HG02852 (cell line): ENCODE measurements around the gene FTCD.

Experiments used
- ATAC-seq: cut with Tn5 transposase; IDR thresholded peaks from one replicate; pipeline ENCODE4 v1.9.1; 2021; ENCODE audit warnings: mild to moderate bottlenecking, moderate library complexity; ENCODE audit not compliant: unreplicated experiment

The FTCD gene

DNA sequence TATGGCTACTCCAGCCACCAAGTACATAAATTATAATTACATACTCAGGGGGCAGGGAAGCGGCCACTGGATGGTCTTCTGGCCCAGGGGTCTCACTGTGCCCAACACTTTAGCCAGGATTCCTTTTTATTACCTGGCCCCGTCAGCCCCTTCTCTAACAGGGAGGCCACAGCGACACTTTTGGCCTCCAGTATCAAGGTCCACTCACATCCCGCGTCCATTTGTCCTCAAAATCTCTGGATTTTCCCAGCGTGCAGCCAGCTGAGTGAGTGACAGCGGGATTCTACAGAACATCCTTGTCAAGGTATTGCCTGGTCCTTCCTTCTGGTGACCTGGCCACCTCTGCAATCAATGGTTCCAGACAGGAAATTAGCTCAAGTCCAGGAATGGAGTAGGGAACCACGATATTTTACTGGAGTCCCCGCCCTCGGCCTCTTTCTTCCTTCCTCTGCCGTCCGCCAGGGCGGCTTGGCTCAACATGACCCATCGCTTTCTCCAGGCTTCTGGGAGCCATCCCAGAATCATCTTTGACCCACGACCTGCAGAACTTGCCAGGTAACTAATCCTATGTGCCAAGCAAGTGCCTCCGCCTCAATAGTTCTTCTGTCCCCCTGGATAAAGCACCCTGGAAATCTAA is 60.2 kb downstream of the FTCD start:
- no peak for ATAC-seq

DNA sequence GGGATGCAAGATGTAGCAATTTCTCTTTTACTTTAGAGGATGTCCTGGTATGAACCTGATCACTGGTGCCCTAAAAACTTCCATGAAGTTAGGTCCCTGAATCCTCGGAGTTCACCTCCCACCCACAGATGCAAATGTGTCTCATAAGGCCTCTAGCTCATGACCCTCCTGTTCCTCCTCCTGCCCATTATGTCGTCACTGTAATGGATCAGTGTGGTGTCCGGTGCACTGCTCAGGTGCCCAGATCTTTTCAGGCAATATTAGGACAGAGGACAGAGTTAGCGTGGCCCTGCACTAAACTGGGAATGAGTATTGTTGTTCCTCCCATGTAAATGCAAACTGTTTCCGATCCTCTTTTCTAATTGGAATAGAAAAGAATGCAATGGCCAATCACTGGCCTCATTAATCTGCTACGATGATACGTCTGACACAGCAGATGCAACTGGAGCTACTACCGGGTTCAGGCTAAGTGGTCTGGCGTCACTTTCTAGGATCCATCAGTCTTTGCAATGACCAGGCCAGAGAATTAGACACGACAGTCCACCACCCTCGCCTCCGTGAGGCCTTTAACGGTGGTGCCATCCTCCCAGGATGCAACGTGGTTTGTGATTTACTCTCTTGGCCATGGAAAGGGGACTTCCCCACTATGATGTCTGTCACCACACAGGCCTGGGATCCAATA is 60.8 kb downstream of the FTCD start:
- ATAC-seq: no peak

- ATAC-seq: no peak
These were observed 61.5 kb downstream of the FTCD start for GRCh38 chr21:46093668-46094400.

DNA sequence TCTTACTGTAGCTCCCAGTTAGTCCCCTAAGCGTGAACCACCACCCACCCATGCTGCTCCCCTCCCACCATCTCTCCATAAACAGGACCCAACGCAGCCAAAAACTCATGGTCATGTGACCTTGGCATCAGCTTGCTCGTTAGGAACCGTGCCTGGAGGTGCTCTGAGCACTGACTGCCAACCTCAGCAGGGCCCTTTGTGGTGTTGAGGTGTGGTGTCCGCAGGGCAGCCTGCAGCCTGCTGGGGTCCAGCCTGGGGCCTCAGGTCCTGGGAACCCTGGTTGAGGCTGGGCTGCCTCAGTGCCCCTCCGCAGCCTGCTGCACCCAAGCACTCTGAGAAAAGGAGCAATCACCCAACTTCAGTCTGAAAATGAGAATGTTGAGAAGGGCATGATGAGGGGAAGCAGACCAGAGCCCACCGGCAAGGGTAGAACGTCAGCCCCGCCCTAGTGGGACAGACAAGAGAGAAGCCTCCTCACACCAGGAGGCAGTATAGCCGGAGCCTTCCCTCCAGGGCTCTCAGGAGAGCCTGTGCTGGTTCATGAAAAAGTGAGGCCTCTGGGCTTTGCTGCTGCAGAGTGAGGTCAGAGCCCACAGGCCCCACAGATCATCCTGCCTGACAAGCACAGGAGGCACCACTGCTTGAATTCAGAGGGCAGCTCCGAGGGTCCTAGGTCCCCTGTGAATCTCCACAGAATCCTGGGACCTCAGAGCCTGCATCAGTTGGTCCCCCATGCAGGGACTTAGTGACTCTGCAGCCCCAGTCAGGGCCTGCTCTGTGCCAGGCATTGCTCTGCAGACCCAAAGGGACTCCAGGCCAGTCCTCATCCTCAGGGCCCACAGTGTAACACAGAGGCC is 62.3 kb downstream of the FTCD start:
- no peak for ATAC-seq

DNA sequence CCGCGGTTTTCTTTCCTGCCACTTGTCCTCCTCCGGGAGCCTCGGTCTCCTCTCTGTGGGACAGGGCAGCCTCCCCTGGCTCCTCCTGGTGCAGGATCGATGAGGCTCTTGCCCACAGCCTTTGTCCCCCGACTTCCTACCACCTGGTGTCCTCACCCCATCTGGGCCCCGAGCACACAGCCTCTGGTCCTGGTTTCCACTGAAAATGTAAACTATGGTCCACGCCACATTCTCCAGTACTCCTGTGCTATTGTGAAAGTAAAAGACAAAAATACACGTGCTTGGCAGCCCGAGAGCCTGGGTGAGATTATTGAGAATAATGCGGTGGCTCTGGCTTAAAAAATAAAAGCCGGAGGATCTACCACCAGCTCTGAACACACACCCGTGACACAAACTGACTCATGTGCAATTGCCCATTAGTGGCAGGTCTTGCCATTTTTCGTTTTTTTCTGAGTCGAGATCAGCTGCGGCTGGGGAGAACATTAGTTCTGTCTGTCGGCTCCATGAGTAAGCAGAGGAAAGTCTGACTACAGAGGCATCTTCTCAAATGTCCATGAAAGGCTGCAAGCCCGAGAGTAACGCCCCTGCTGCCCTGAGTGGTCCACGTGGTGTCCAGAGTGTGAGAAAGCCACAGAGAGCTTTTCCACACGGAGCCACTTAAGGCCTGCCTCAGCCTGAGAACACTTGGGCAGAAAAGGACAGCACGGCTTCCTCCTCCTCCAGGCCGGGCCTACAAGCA is 63.2 kb downstream of the FTCD start:
- ATAC-seq: no peak

GRCh38 chr21:46091631-46092025 is 63.8 kb downstream of the FTCD start:
- ATAC-seq: no peak

GRCh38 chr21:46091118-46091517 is 64.3 kb downstream of the FTCD start:
- no peak for ATAC-seq

DNA sequence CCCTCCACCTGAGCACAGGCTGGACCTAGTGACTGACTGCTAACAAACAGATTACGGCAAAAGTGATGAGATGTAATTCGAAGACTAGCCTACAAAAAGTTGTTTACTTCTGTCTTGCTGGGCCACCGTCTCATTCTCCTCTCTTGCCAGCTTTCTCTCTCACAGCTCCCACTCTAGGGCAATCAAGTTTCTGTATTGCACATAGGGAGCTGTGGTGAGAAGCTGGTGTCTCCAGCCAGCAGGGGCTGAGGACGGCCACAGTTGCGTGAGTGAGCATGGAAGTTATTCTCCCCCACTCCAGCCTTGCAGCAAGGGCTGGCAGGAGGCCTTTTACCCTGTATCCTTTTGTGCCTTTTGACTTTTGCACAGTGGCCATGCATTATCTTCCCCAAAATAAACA is 66.1 kb downstream of the FTCD start:
- ATAC-seq: no peak

DNA sequence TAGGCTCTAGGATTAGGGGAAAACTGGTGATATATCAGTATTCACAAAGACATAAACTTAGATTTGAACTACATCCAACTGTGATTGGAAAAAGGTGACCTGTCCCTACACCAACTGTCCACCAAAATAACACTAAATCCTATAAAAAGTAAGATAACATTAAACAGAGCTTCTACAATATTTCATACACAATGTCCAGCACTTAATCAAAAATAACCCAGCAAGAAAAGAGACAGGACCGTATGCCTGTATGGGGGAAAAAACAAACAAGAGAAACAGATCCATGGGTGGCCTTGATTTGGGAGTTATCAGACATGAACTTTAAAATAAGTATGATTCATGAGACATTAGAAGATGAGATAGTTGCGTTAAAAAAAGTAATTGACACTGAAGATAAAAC is 67.2 kb downstream of the FTCD start:
- no peak for ATAC-seq

- ATAC-seq: no peak
These were observed 67.7 kb downstream of the FTCD start for GRCh38 chr21:46087641-46088040.
